GM18526 (cell line): Measurements from ENCODE around the gene OSTF1.

ENCODE experiments used
- POLR2A ChIP-seq: IDR thresholded peaks from 3 replicates; pipeline ENCODE4 v1.6.1; 2011; ENCODE audit not compliant: insufficient read length; ENCODE audit errors: extremely low read depth

Gene OSTF1

GRCh38 chr9:75190762-75191161 lies 102.4 kb downstream of the OSTF1 start:
- no peak for TF ChIP-seq POLR2A
